Gastrocnemius medialis (tissue), 4 donors: ENCODE results near the gene CLPSL2.

Experiments used
- POLR2A ChIP-seq, 2 donors: fragments of 450-650 bp; IDR thresholded peaks; one replicate each; pipeline ENCODE4 v1.6.1; 2017; ENCODE audit warnings: antibody characterized with exemption in 2 of 2, mild to moderate bottlenecking in 2 of 2, moderate library complexity in 2 of 2
- TF ChIP-seq, protein P1 (sequence below), 5 experiments: fragments of 450-650 bp in 3 of 5; fragments of 200-600 bp in 2 of 5; sonication (generic) in 2 of 5; IDR thresholded peaks in 4 of 5; conservative IDR thresholded peaks in 1 of 5; 1 replicate in 4 of 5; 2 replicates in 1 of 5; pipeline ENCODE4 v1.5.1; 2016 to 2019; ENCODE audit warnings: antibody characterized with exemption in 5 of 5, mild to moderate bottlenecking in 3 of 5, moderate library complexity in 3 of 5

DNA sequence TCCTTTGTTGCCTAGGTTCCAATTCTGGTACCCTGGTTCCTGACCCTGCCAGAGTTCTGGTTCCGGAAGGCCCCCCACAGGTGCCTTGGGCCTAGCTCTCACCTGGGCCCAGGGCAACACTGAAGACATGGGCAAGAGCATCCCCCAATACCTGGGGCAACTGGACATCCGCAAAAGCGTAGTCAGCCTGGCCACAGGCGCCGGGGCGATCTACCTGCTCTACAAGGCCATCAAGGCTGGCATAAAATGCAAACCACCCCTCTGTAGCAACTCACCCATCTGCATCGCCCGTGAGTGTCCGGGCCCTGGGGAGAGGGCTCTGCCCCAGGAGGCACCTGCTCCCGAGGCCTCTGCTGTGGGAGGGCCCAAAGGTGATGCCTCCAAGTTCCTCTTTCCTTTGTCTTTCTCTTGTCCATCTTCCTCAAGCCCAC is 39.4 kb upstream of the CLPSL2 start, which contains the start of gene ARMC12:
- TF ChIP-seq, protein P1, sequence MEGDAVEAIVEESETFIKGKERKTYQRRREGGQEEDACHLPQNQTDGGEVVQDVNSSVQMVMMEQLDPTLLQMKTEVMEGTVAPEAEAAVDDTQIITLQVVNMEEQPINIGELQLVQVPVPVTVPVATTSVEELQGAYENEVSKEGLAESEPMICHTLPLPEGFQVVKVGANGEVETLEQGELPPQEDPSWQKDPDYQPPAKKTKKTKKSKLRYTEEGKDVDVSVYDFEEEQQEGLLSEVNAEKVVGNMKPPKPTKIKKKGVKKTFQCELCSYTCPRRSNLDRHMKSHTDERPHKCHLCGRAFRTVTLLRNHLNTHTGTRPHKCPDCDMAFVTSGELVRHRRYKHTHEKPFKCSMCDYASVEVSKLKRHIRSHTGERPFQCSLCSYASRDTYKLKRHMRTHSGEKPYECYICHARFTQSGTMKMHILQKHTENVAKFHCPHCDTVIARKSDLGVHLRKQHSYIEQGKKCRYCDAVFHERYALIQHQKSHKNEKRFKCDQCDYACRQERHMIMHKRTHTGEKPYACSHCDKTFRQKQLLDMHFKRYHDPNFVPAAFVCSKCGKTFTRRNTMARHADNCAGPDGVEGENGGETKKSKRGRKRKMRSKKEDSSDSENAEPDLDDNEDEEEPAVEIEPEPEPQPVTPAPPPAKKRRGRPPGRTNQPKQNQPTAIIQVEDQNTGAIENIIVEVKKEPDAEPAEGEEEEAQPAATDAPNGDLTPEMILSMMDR (IDR thresholded peaks at IDR 0.05 in 4 of 5, conservative IDR thresholded peaks at IDR 0.05 in 1 of 5) = no peak
- no peak for TF ChIP-seq POLR2A (IDR thresholded peaks at IDR 0.05)
